Renal pelvis (tissue), 4 donors: ENCODE data around the gene ERC1. TPM values are rescaled to one million over a fixed set of nuclear protein-coding genes. Genes with fewer than 3 reads are reported as not detected.
"Not testable (repeated sequence)": the region's sequence is repeated elsewhere in the genome, so short reads cannot be mapped to it uniquely, and the experiment has no call there.

Source experiments
- DNase-seq: peaks from one replicate; pipeline ENCODE4 v3.0.0-alpha.2; 2013
- polyA plus RNA-seq, 3 donors: library from polyadenylated mRNA; unstranded; fragments of 120-200 nt; gene quantifications; one replicate each; pipeline ENCODE4 v1.2.1, GENCODE V29; 2013; ENCODE audit not compliant: insufficient read length in 3 of 3

The ERC1 gene
- polyA plus RNA-seq, 3 donors, result 33.7 to 42.1 (median 34.8) TPM

DNA sequence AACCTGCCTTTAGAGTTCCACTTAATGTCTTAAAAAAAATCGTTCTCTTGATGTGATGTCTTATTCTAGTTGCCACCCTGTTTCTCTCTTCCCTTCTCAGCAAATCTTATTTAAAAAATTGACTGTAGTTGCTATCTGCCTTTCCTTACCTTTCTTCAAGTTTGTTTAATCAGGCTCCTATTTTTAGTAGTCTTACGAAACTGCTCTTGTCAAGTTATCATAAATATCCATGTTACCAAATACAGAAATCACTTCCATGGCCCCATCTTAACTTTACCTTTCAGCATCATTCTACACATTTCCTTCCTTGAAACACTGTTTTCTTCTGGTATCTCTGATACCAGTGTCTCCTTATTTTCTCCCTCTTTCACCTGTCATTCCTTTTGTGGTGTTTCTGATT lies 227.3 kb downstream of the ERC1 start:
- DNase-seq, result no peak

DNA sequence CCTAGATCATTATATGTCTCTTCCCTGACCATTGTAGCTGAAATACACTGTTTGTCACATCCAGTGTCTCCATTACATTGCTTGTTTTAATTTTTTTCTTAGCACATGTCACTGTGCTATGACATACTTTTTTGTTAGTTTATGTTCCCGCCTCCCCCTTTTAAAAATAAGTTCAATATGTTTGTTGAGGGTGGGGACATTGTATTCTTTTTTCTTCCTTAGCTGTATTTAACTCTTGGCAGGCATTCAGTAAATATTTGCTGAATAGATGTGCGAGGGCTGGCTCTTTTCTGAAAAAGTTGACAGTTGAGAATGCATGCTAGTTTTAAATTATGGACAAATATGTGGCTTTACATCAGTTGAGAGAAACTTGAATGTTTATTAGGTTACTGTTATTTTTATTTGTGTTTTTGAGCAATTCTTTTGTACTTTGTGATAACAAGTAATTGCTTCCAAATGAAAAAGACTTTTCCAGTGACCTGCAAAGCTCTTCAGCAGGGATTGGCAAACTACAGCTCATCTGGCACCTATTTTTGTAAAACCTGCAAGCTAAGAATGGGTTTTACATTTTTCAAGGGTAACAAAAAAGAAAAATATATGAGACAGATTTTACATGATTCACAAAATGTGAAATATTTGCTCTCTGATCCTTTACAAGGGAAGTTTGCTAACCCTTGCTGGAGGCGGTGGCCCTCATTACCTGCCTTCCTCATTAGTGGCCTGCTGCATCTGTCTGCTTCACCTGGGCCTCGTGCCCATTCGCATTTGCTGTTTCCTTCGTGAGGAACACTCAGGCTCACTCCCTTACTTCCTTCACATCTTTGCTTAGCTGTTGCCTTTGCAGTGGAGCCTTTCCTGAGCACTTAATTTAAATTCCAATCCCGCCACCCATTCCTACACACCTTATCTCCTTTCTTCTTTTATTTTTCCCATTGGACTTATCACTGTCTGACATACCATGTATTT lies 229.4 kb downstream of the ERC1 start:
- DNase-seq, result no peak

DNA sequence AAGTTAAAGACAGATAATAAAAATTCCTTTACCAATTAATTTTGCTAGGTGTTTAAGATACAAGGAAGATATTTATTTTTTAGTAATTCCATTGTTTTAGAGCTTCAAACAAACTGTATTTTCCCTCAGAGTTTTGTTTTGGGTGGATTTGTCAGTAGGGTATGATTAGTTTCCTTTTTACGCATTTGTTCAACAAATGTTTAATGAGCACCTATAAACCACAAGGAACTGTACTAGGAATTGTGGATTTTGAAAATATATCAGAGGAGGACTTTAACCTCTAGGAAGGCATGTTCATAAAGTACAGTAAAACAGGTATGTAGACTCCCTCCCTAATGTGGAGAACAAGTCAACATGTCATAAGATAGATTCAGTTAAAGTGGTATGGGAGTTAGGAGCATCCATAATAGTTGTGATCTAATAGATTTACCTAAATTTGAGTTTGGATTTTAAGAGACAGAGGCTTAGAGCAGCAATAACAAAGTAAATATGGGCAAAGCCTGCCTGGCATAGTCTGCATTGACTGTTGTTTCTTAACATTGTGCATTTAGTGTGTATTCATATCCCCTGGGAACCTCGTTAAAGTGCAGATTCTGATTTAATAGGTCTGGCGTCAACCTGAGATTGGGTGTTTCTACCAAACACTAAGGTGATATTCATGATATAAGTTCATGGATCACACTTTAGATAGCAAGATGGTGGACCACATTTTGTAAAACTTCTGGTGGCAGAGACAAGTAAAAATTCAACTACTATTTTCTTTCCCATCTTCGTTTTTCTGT lies 232.0 kb downstream of the ERC1 start:
- no peak for DNase-seq

DNA sequence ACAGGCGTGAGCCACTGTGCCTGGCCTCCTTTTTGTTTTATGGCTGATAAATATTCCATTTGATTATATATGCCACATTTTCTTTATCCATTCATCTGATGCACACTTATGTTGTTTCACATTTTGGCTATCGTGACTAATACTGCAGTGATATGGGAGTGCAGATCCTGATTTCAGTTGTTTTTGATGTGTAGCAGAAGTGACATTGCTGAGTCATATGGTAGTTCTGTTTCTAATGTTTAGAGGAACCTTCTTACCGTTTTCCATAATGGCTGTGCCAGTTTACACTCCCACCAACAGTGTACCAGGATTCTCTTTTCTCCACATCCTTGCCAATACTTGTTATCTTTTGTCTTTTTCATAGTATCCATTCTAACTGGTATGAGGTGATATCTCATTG lies 235.9 kb downstream of the ERC1 start:
- DNase-seq, result no peak

DNA sequence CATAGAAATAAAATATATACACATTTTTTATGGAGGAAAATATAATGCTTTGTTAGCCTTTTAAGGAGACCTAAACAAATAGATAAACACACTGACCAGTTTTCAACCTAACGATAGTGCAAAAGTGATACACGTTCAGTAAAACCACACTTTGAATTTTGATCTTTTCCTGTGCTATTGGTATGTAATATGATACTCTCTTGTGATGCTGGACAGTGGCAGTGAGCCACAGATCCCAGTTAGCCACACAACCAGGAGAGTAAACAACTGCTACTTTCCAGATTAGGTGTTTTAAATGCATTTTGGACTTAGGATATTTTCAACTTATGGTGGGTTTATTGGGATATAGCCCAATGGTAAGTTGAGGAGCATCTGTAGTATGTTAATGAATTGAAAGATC lies 243.1 kb downstream of the ERC1 start:
- DNase-seq, result no peak

DNA sequence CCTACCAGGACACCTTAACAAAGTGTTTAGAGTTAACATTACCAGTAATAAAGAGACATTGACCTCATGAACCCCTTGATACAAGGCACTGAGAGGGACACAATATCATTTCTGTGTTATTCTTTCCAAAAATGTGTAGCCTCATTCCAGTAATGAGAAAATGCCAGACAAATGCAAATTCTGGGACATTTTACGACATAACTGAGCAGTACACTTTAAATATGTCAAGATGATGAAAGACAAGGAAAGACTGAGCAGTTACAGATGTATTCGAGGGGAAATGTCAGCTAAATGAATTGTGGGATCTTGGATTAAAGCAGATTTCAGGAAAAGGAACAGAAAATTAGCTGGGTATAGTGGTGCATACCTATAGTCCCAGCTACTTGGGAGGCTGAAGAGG lies 255.6 kb downstream of the ERC1 start:
- peak; percentile 27 for DNase-seq

DNA sequence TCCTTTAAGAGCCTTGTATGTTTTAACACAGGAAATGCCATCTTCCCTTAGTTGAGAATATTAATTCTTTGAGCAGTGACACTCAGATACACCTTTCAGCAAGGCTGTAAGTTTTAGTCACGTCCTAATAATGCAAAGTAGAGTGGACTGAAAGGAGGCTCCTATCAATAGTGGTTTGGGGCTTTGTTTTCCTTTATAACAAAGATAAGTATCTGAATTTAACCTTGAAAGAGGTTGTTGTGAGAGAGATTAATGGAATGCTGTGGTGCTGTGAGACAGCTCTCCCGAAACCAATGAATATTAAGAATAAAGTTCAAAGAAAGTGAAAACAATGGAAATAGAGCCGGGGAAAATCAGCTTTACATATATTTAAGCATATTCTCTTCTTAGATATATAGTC lies 259.6 kb downstream of the ERC1 start:
- no peak for DNase-seq

DNA sequence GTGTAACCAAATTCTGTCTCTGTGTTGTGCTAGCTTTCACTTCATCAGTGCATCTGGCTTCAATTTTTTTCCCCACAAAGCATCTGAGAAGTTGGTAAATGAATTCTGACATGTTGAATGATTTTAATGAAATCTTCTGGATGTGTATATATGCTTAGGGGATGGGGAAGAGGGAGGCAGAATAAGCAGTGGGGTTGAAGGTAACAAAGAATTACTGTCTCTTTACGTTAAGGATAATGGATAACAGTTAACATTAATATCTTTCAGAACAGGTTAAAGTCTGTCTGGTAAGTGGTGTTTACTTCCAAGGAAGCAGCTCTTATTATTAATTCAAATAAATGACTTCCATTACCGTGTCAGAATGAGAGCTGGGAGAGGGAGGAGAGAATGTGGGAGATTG lies 261.7 kb downstream of the ERC1 start:
- no peak for DNase-seq

DNA sequence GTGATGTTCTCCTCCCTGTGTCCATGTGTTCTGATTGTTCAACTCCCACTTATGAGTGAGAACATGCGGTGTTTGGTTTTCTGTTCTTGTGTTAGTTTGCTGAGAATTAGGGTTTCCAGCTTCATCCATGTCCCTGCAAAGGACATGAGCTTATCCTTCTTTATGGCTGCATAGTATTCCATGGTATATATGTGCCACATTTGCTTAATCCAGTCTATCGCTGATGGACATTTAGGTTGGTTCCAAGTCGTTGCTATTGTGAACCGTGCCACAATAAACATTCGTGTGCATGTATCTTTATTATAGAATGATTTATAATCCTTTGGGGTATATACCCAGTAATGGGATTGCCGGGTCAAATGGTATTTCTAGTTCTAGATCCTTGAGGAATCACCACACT lies 264.1 kb downstream of the ERC1 start:
- DNase-seq, result not testable (repeated sequence)

DNA sequence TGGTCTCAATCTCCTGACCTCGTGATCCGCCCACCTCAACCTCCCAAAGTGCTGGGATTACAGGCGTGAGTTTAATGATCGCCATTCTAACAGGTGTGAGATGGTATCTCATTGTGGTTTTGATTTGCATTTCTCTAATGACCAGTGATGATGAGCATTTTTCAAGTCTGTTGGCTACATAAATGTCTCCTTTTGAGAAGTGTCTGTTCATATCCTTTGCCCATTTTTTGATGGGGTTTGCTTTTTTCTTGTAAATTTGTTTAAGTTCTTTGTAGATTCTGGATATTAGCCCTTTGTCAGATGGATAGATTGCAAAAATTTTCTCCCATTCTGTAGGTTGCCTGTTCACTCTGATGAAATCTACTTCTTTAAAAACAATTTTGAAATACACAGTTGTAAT lies 264.8 kb downstream of the ERC1 start:
- not testable (repeated sequence) for DNase-seq

DNA sequence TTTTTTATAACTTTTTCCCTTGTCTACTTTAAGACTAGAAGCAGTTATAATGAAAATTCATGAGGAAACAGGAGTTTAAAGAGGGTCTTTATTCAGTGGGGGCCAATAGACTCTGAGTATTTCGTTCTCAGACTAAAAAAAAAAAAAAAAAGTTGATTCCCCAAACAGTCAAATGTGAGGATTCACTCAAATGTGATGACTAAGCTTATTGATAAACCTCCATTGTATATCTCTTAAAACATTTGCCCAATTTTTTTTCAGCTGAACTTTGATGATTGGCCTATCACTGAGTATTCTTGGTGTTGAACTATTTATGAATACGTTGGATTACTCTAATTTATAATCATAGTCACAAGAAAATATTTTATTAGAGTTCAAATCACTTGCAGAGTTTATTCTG lies 265.3 kb downstream of the ERC1 start:
- DNase-seq, result no peak

DNA sequence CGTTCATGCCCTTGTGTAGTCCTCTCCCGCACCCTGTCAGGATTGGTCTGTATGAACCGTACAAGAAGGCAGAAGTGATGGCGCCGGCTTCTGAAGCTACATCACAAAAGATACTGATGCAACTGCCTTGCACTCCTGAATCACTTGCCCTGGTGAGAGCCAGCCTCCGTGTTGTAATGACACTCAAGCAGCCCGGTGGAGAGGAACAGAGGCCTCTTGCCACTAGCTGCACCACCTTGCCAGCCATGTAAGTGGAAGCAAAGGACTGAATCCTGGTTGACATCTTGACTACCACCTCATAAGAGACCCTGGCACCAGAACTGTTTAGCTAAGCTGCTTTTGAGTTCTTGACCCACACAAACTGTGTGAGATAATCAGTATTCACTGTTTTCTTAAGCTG lies 266.0 kb downstream of the ERC1 start:
- DNase-seq, result no peak

DNA sequence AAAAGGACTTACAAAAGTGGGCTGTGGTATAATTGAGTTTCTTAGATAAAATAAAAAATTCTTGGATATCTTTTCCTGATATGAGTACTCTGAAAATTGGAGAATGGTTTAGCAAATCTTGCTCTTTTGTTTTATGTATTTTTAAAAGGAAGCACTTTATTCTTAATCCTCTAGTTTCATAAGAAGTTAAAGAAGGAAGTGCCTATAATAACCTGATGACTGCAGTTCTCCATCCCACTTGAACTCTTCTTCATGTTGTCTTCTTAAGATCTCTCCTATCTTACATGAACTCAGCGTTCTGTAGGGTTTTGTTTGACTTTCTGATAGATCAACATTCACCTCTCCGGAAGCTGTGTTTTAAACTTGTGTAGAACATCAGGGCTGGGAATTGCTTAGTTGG lies 271.0 kb downstream of the ERC1 start:
- DNase-seq, result no peak

DNA sequence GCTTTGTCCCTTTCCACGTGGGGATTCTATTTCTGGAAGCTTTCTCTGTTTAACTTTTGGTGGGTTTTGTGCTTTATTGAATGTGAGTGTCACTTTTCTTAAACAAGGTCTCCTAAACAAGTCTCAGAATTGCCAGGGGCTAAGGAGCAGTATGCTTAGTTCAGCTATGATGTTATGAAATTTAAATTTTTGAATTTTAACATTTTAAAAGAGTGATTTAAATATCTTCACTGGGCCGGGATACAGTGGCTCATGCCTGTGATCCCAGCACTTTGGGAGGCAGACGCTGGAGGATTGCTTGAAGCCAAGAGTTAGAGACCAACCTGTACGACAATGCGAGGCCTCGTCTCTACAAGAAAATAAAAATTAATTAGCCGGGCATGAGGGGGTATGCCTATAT lies 276.2 kb downstream of the ERC1 start:
- no peak for DNase-seq

DNA sequence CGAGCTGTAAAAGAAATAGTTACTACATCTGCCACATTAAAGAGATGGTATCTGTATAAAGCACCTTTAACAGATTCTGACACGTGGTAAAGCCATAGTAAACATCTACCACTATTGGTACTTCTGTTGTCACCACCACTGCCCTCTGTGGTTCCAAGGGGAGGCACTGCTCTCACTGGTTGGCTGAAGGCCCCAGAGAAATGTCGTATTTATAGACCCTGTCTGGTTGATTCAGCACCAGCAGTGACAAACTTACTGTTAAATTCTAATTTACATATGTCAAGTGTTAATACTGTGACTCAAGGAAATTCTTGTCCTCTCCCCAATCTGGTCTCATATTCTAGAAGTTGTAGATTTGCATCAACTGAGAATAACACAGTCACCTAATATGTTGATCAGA lies 281.1 kb downstream of the ERC1 start:
- no peak for DNase-seq

DNA sequence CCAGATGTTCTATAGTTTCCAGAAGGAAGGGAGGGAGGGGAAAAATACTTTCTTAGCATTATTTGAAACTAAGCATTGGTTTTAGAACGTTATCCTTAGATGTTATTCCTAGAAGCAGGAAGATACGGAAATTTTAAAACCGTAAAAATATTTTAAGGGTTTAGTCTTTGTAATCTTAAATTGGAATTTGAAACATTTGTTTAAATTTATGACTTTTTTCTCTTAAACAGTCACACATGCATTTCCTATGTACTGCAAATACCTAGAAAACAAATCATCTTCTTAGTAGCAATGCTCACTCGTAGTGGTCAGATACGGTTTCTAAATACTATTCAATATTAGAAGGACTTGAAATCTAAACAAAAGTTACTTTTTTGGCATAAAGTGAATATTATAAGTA lies 282.0 kb downstream of the ERC1 start:
- no peak for DNase-seq

DNA sequence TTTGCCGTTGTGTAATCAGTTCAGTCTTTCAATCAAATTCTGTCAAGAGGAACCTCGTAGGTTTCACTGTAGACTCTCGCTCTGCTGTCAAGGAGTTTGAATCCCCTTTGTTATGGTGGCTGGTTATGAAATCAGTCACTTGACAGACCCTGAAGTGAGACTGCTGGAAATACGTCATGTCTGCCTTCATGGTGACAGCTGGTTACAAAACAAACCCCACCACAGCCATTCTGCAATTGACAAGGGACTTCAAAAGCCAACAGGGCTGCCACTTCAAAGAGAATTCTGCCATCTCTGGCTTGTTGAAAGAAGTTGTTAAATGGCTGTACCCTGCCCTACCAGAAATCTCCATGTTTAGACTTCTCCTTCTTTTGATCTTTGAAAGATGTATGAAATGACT lies 286.9 kb downstream of the ERC1 start:
- no peak for DNase-seq

DNA sequence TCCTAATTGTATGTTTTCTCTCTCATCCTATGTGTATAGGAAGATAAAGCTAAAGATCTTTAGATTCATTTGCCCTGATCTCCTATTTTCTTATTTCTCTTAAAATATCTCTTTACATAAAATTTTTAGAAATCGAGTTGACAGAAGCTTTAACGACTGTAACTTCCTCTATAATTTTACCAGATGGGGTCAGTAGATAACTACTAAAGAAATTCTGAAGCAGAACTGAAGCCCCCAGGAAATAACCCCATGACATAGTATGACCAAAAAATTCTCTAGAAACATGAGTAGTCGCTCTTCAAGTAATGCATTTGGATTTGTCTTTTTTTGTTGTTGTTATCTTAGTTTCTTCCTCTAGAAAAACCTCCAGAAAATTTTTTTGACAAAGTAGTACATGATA lies 288.0 kb downstream of the ERC1 start:
- DNase-seq, result no peak

DNA sequence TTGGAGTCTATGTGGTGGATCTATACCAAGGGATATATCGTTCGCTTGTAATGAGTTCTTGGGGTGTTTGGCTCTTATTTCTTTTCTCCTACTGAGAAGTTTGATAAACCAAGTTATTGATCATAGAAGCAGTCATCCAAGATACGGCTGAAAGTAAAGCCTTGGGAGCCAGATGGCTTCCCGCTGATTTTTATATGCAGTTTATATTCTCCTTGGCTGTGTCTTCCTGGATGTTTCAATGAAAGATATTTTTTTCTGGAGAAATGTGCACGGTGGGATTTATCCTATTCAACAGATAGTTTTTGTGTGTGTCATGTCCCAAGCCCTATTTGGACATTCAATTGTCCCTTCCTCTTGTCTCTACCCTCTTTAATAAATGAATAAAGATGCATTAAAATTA lies 289.0 kb downstream of the ERC1 start:
- DNase-seq, result no peak

DNA sequence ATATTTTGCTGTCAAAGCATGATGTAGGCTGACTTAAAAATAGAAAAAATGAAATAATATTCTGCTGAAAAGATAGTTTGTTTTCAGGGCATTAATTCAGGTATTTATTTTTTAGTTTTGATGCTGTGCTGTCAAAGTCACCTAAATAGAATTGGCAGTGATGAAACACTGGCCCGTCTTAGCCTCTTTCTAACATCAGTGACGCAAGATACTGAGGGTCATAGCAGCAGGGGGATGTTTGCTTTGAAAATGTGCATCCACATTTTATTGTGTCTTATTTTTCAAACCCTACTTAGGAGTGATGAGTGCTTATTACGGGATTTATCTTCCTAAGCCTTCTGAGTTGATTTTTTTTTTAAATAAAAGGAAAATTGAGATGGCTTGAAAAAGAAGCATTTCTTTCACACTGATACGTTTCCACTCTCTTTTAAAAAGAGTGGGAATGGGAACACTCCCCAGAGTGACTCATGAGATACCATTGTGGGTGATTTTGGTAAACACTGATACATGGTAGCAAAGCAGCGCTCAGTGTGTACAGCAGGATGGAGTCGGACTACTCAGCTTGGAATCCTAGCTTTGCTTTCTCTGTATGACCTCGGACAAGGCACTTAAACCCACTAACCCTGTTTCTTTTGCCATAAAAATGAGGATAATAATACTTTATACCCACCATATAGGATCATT lies 290.8 kb downstream of the ERC1 start:
- DNase-seq, result no peak

DNA sequence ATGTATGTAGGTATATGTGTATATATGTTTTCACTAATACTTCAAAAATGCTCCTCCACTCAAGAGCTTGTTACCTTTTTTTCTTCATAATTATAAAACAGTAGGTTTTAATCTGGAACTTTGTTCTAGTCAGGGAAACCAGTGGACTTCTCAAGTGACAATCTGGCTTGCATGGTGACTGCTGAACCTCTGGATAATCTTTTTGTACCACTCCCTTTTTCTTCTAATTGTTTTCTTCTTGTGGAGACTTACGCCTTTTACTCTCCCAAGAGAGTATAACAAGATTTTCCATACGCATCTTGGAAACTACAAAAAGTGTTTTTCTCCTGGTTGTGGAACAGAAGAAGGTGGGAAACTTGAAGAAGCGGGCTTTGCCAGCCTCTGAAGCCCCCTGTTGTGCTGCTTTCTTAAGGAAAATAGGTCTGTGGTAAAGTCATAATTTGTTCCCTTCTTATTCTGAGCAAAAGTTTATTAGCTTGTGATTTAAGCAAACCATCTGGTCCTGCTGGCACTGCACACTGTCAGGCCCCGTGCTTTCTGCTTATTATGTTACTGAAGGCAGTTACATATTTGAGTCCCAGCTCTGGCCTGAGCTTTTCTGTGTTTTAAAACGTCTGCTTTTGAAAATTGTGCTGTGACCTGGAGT lies 291.8 kb downstream of the ERC1 start:
- peak; percentile 33 for DNase-seq

DNA sequence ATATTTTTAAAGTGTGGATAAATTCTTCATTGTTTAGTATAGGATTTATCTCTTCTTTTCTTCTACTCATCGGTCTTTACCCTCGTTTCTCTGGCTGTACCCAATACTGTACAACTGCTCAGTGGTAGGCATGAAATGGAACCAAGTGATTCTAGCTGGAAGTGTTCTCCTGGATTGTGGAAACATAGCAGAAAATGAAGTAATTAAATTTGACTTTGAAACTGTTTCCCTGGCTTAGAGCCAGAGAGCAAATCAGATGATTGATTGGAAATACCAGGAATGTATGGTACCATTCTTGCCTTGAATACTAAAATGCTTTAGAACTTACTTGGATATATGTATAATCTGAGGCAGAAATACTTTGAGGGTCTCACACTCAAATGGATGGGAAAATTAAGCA lies 292.3 kb downstream of the ERC1 start:
- DNase-seq, result no peak
